HFF-Myc (cell line): ENCODE results near the gene KCND2.

Source experiments
- DNase-seq: peaks from one replicate; pipeline ENCODE4 v3.0.0-alpha.2; 2011; ENCODE audit warnings: low read depth; ENCODE audit errors: extremely low read depth
- H3K4me3 ChIP-seq: replicated peaks from 2 replicates; pipeline ENCODE4 v1.5.1; 2011; ENCODE audit warnings: low read depth, mild to moderate bottlenecking, control low read depth, low read length
- CTCF ChIP-seq: IDR thresholded peaks from 2 replicates; pipeline ENCODE4 v1.5.1; 2012; ENCODE audit warnings: mild to moderate bottlenecking, low read depth, low read length, control low read depth; ENCODE audit errors: missing control alignments

The KCND2 gene

GRCh38 chr7:120304674-120305073, 31.7 kb downstream of the KCND2 start:
- H3K4me3 ChIP-seq, result no peak overlapping the region
- no peak for TF ChIP-seq CTCF
- DNase-seq, result no peak

- H3K4me3 ChIP-seq, result no peak overlapping the region
- no peak for DNase-seq
- TF ChIP-seq CTCF, result no peak
Observed at GRCh38 chr7:120307991-120308545, 35.1 kb downstream of the KCND2 start.

- no peak for TF ChIP-seq CTCF
- DNase-seq, result no peak
- H3K4me3 ChIP-seq, result no peak overlapping the region
Observed at GRCh38 chr7:120311028-120311788, 38.2 kb downstream of the KCND2 start.

- TF ChIP-seq CTCF, result no peak
- no peak overlapping the region for H3K4me3 ChIP-seq
- no peak for DNase-seq
Observed at GRCh38 chr7:120320218-120320961, 47.4 kb downstream of the KCND2 start.

GRCh38 chr7:120327054-120327453, 54.1 kb downstream of the KCND2 start:
- H3K4me3 ChIP-seq, result no peak overlapping the region
- TF ChIP-seq CTCF, result no peak
- no peak for DNase-seq

GRCh38 chr7:120332433-120332832, 59.5 kb downstream of the KCND2 start:
- no peak overlapping the region for H3K4me3 ChIP-seq
- no peak for DNase-seq
- no peak for TF ChIP-seq CTCF
